Hepatocyte (in vitro differentiated cells): ENCODE results near the gene PITPNB.

Experiments used
- EZH2 ChIP-seq: fragments of 200-600 bp; sonication (generic); IDR thresholded peaks from 2 replicates; pipeline ENCODE4 v1.6.1; 2016; ENCODE audit warnings: antibody characterized with exemption, mild to moderate bottlenecking, borderline replicate concordance
- EZH2phosphoT487 ChIP-seq: fragments of 200-600 bp; sonication (generic); IDR thresholded peaks from one replicate; pipeline ENCODE4 v1.6.1; 2018; ENCODE audit warnings: antibody characterized with exemption, mild to moderate bottlenecking, low read depth, moderate library complexity; ENCODE audit not compliant: unreplicated experiment, severe bottlenecking

GRCh38 chr22:27846248-27846757 is 72.8 kb downstream of the PITPNB start:
- no peak for TF ChIP-seq EZH2phosphoT487
- no peak for TF ChIP-seq EZH2
